H9 (cell line): ENCODE results near the gene TTC28. TPM values are rescaled to one million over a fixed set of nuclear protein-coding genes. Genes with fewer than 3 reads are reported as not detected.

Experiments used
- DNase-seq: peaks from one replicate; pipeline ENCODE4 v3.0.0-alpha.2; 2017
- H2AFZ ChIP-seq: one replicate; pipeline ENCODE4 v1.6.1; 2013; ENCODE audit warnings: mild to moderate bottlenecking, low read length, control low read depth, moderate library complexity
- H2AK5ac ChIP-seq: 2 replicates; pipeline ENCODE4 v1.6.1; 2013; ENCODE audit warnings: low read length, control low read depth, mixed read lengths; ENCODE audit not compliant: insufficient read length
- H2BK120ac ChIP-seq: one replicate; pipeline ENCODE4 v1.6.1; 2013; ENCODE audit warnings: low read depth, mild to moderate bottlenecking, low read length, control low read depth, inconsistent platforms; ENCODE audit not compliant: poor library complexity, severe bottlenecking
- H2BK12ac ChIP-seq: 2 replicates; pipeline ENCODE4 v1.6.1; 2013; ENCODE audit warnings: low read length, control low read depth, mixed read lengths, low read depth; ENCODE audit not compliant: insufficient read length
- H2BK15ac ChIP-seq: 2 replicates; pipeline ENCODE4 v1.6.1; 2013; ENCODE audit warnings: low read depth, low read length, control low read depth
- H2BK20ac ChIP-seq: one replicate; pipeline ENCODE4 v1.6.1; 2013; ENCODE audit warnings: low read depth, mild to moderate bottlenecking, low read length, control low read depth, inconsistent platforms; ENCODE audit not compliant: poor library complexity, severe bottlenecking
- H2BK5ac ChIP-seq: 2 replicates; pipeline ENCODE4 v1.6.1; 2013; ENCODE audit warnings: low read length, control low read depth, mixed read lengths; ENCODE audit not compliant: insufficient read length
- H3K14ac ChIP-seq: 2 replicates; pipeline ENCODE4 v1.6.1; 2013; ENCODE audit warnings: low read length, control low read depth; ENCODE audit not compliant: insufficient read depth
- H3K18ac ChIP-seq: 2 replicates; pipeline ENCODE4 v1.6.1; 2013; ENCODE audit warnings: low read depth, mild to moderate bottlenecking, mixed read lengths, low read length, control low read depth; ENCODE audit not compliant: insufficient read length
- H3K23ac ChIP-seq: 2 replicates; pipeline ENCODE4 v1.6.1; 2013; ENCODE audit warnings: low read length, control low read depth, mixed read lengths, low read depth; ENCODE audit not compliant: insufficient read length
- H3K23me2 ChIP-seq: 2 replicates; pipeline ENCODE4 v1.6.1; 2013; ENCODE audit warnings: low read depth, mild to moderate bottlenecking, mixed read lengths, low read length, control low read depth; ENCODE audit not compliant: insufficient read length, poor library complexity, severe bottlenecking
- H3K27ac ChIP-seq: 2 replicates; pipeline ENCODE4 v1.5.1; 2013; ENCODE audit warnings: low read length, control low read depth, mixed read lengths, low read depth; ENCODE audit not compliant: insufficient read length
- H3K27me3 ChIP-seq: 2 replicates; pipeline ENCODE4 v1.6.1; 2013; ENCODE audit warnings: low read length, control low read depth, inconsistent platforms; ENCODE audit not compliant: insufficient read depth
- H3K4ac ChIP-seq: 2 replicates; pipeline ENCODE4 v1.6.1; 2013; ENCODE audit warnings: low read depth, mild to moderate bottlenecking, control low read depth, inconsistent platforms, low read length, moderate library complexity
- H3K4me1 ChIP-seq: 2 replicates; pipeline ENCODE4 v1.6.1; 2013; ENCODE audit warnings: low read length, control low read depth, inconsistent platforms; ENCODE audit not compliant: insufficient read depth
- H3K4me2 ChIP-seq: 2 replicates; pipeline ENCODE4 v1.6.1; 2013; ENCODE audit warnings: low read length, control low read depth, mixed read lengths; ENCODE audit not compliant: insufficient read length, insufficient read depth
- H3K56ac ChIP-seq: 2 replicates; pipeline ENCODE4 v1.6.1; 2013; ENCODE audit warnings: low read depth, mild to moderate bottlenecking, mixed read lengths, low read length, control low read depth; ENCODE audit not compliant: insufficient read length
- H3K79me1 ChIP-seq: 2 replicates; pipeline ENCODE4 v1.6.1; 2013; ENCODE audit warnings: low read depth, mild to moderate bottlenecking, moderate library complexity, low read length, control low read depth, inconsistent platforms; ENCODE audit not compliant: insufficient read depth, poor library complexity, severe bottlenecking
- H3K79me2 ChIP-seq: 2 replicates; pipeline ENCODE4 v1.6.1; 2013; ENCODE audit warnings: low read length, control low read depth, inconsistent platforms; ENCODE audit not compliant: insufficient read depth
- H3K9ac ChIP-seq: 2 replicates; pipeline ENCODE4 v1.6.1; 2013; ENCODE audit warnings: low read length, control low read depth, mixed read lengths; ENCODE audit not compliant: insufficient read length; ENCODE audit errors: extremely low read depth
- H3K9me3 ChIP-seq: one replicate; pipeline ENCODE4 v1.6.1; 2013; ENCODE audit warnings: low read depth, low read length, inconsistent platforms; ENCODE audit not compliant: control insufficient read depth
- H3T11ph ChIP-seq: one replicate; pipeline ENCODE4 v1.6.1; 2013; ENCODE audit warnings: mild to moderate bottlenecking, low read length, control low read depth, inconsistent platforms
- H4K20me1 ChIP-seq: one replicate; pipeline ENCODE4 v1.6.1; 2013; ENCODE audit not compliant: control insufficient read depth, insufficient read length, insufficient read depth
- H4K5ac ChIP-seq: 2 replicates; pipeline ENCODE4 v1.6.1; 2013; ENCODE audit warnings: low read depth, mild to moderate bottlenecking, mixed read lengths, low read length, control low read depth; ENCODE audit not compliant: insufficient read length
- H4K8ac ChIP-seq: replicated peaks from 2 replicates; pipeline ENCODE4 v1.6.1; 2013; ENCODE audit warnings: low read length, control low read depth, mixed read lengths, low read depth; ENCODE audit not compliant: insufficient read length
- H4K91ac ChIP-seq: 2 replicates; pipeline ENCODE4 v1.6.1; 2013; ENCODE audit warnings: low read depth, mild to moderate bottlenecking, moderate library complexity, mixed read lengths, low read length, control low read depth; ENCODE audit not compliant: insufficient read length
- H3K27ac Mint-ChIP-seq, 3 experiments: 2 replicates in 2 of 3; 3 replicates in 1 of 3; pipeline ENCODE4 v1.8.0; 2020 to 2021; ENCODE audit warnings: mixed read lengths in 3 of 3, mild to moderate bottlenecking in 1 of 3, moderate library complexity in 1 of 3
- H3K27me3 Mint-ChIP-seq: 2 replicates; pipeline ENCODE4 v1.8.0; 2021; ENCODE audit warnings: low read depth, mild to moderate bottlenecking, moderate library complexity, mixed read lengths
- H3K36me3 Mint-ChIP-seq, 3 experiments: 2 replicates in 2 of 3; 3 replicates in 1 of 3; pipeline ENCODE4 v1.8.0; 2020 to 2021; ENCODE audit warnings: low read depth in 3 of 3, mixed read lengths in 3 of 3; ENCODE audit not compliant: insufficient read depth in 1 of 3
- H3K4me1 Mint-ChIP-seq, 2 experiments: 2 replicates each; pipeline ENCODE4 v1.8.0; 2020; ENCODE audit warnings: mixed read lengths in 2 of 2
- H3K4me3 Mint-ChIP-seq, 2 experiments: 2 replicates in 1 of 2; 3 replicates in 1 of 2; pipeline ENCODE4 v1.8.0; 2020 to 2021; ENCODE audit warnings: mild to moderate bottlenecking in 2 of 2, mixed read lengths in 2 of 2, moderate library complexity in 1 of 2
- H3K9me3 Mint-ChIP-seq, 2 experiments: 2 replicates in 1 of 2; 3 replicates in 1 of 2; pipeline ENCODE4 v1.8.0; 2020; ENCODE audit warnings: mild to moderate bottlenecking in 2 of 2, mixed read lengths in 2 of 2, moderate library complexity in 1 of 2
- WGBS: extraction: QIAGEN DNeasy Blood & Tissue Kit; methylation state at CpG from one replicate; pipeline ENCODE4 v1.1.7; 2013; ENCODE audit warnings: missing lambda C conversion rate, low lambda C conversion rate, mixed read lengths; ENCODE audit not compliant: insufficient read length; ENCODE audit errors: extremely low coverage; 5-methylcytosine and 5-hydroxymethylcytosine counted together
- total RNA-seq: library from RNA; stranded (reverse); gene quantifications from 2 replicates; pipeline ENCODE4 v1.2.1, GENCODE V29; 2021
- TF ChIP-seq, protein P1 (sequence below): fragments of 200-600 bp; sonication (generic); conservative IDR thresholded peaks from 3 replicates; pipeline ENCODE4 v1.8.0; 2021; ENCODE audit warnings: antibody characterized with exemption, mild to moderate bottlenecking

The TTC28 gene
- total RNA-seq, 1 experiment from 2014 or later: 13.6 TPM

- Histone ChIP-seq H3T11ph (no peak overlapping the region), H3K27ac (no peak overlapping the region), H3K4me2 (no peak overlapping the region), H4K91ac (no peak overlapping the region), H3K18ac (no peak overlapping the region), H3K14ac (no peak overlapping the region), H2BK15ac (no peak overlapping the region), H3K56ac (no peak overlapping the region), H3K79me1 (no peaks in the 10 kb centered on the region), H3K9ac (no peak overlapping the region), H2BK12ac (no peak overlapping the region), H3K79me2 (no peaks in the 10 kb centered on the region), H4K5ac (no peak overlapping the region), H2BK5ac (no peak overlapping the region), H3K4ac (no peak overlapping the region), H3K23ac (no peak overlapping the region), H2BK20ac (no peak overlapping the region), H3K4me1 (peaks cover 3% of the 10 kb centered on the region; the same call in 1 of the 2 replicates), H2AFZ (no peak overlapping the region), H2AK5ac (no peak overlapping the region), H3K23me2 (peaks cover 3% of the 10 kb centered on the region), H3K27me3 (no peaks in the 10 kb centered on the region), H2BK120ac (no peak overlapping the region), H3K9me3 (no peaks in the 10 kb centered on the region), H4K8ac (no peak overlapping the region), H4K20me1 (no peaks in the 10 kb centered on the region)
- Mint-ChIP-seq H3K36me3 (peaks cover 0 to 4% (median 3%) of the 10 kb centered on the region in 3 experiments; a peak in 2 of 7 replicates), H3K27ac (peak overlapping the region in 1 of 3 experiments; percentile 65; a peak in 1 of 7 replicates), H3K27me3 (no peaks in the 10 kb centered on the region), H3K4me3 (no peak overlapping the region), H3K4me1 (peaks cover 17 to 23% of the 10 kb centered on the region in 2 experiments), H3K9me3 (no peaks in the 10 kb centered on the region)
- TF ChIP-seq, protein P1, sequence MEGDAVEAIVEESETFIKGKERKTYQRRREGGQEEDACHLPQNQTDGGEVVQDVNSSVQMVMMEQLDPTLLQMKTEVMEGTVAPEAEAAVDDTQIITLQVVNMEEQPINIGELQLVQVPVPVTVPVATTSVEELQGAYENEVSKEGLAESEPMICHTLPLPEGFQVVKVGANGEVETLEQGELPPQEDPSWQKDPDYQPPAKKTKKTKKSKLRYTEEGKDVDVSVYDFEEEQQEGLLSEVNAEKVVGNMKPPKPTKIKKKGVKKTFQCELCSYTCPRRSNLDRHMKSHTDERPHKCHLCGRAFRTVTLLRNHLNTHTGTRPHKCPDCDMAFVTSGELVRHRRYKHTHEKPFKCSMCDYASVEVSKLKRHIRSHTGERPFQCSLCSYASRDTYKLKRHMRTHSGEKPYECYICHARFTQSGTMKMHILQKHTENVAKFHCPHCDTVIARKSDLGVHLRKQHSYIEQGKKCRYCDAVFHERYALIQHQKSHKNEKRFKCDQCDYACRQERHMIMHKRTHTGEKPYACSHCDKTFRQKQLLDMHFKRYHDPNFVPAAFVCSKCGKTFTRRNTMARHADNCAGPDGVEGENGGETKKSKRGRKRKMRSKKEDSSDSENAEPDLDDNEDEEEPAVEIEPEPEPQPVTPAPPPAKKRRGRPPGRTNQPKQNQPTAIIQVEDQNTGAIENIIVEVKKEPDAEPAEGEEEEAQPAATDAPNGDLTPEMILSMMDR: peak; percentile 78
- peak; percentile 89 for DNase-seq
- no CpG with 5 or more reads among the region's 12 CpGs for WGBS
Observed at GRCh38 chr22:27990879-27991278, 688.8 kb downstream of the TTC28 start.
